Fibroblast of lung (primary cell): ENCODE data around the gene MROH2A. TPM values are rescaled to one million over a fixed set of nuclear protein-coding genes. Genes with fewer than 3 reads are reported as not detected.

Source experiments
- DNase-seq, 2 donors: peaks; one replicate each; pipeline versions ENCODE4 v3.0.0 to v3.0.0-alpha.2; 2010; ENCODE audit warnings: low read depth in 2 of 2
- H2AFZ ChIP-seq: 2 replicates; pipeline ENCODE4 v1.5.1; 2012; ENCODE audit warnings: low read length, control low read depth, inconsistent platforms
- H3K27ac ChIP-seq: 2 replicates; pipeline ENCODE4 v1.5.1; 2011; ENCODE audit warnings: low read length, control low read depth; ENCODE audit not compliant: insufficient read depth
- H3K27me3 ChIP-seq: 2 replicates; pipeline ENCODE4 v1.5.1; 2011; ENCODE audit warnings: mild to moderate bottlenecking, low read length; ENCODE audit not compliant: control insufficient read depth, insufficient read depth
- H3K36me3 ChIP-seq: 2 replicates; pipeline ENCODE4 v1.5.1; 2011; ENCODE audit warnings: low read length; ENCODE audit not compliant: control insufficient read depth, insufficient read depth
- H3K4me1 ChIP-seq: 2 replicates; pipeline ENCODE4 v1.5.1; 2011; ENCODE audit warnings: low read length; ENCODE audit not compliant: control insufficient read depth, insufficient read depth; ENCODE audit errors: extremely low read depth
- H3K4me2 ChIP-seq: 2 replicates; pipeline ENCODE4 v1.5.1; 2011; ENCODE audit warnings: low read length, control low read depth; ENCODE audit not compliant: insufficient read depth; ENCODE audit errors: extremely low read depth
- H3K4me3 ChIP-seq, 4 experiments: fragments of 200-600 bp in 1 of 4; sonication (generic) in 1 of 4; replicated peaks in 1 of 4; 2 replicates each; pipeline ENCODE4 v1.5.1; 2011 to 2016; ENCODE audit warnings: low read length in 4 of 4, low read depth in 3 of 4, mild to moderate bottlenecking in 3 of 4, control low read depth in 2 of 4, inconsistent platforms in 1 of 4, mixed read lengths in 1 of 4; ENCODE audit not compliant: insufficient read depth in 1 of 4; ENCODE audit errors: control extremely low read depth in 1 of 4
- H3K79me2 ChIP-seq: 2 replicates; pipeline ENCODE4 v1.5.1; 2012; ENCODE audit warnings: mild to moderate bottlenecking, low read length, inconsistent platforms; ENCODE audit not compliant: control insufficient read depth, insufficient read depth
- H3K9ac ChIP-seq: 2 replicates; pipeline ENCODE4 v1.5.1; 2011; ENCODE audit warnings: mild to moderate bottlenecking, low read length, control low read depth; ENCODE audit not compliant: insufficient read depth
- H3K9me3 ChIP-seq: 2 replicates; pipeline ENCODE4 v1.5.1; 2012; ENCODE audit warnings: low read depth, low read length; ENCODE audit not compliant: control insufficient read depth, insufficient read depth
- H4K20me1 ChIP-seq: 2 replicates; pipeline ENCODE4 v1.5.1; 2011; ENCODE audit warnings: low read length; ENCODE audit not compliant: control insufficient read depth, insufficient read depth; ENCODE audit errors: extremely low read depth
- EZH2 ChIP-seq: IDR thresholded peaks from 2 replicates; pipeline ENCODE4 v1.5.1; 2012; ENCODE audit warnings: low read length, control low read depth, mild to moderate bottlenecking; ENCODE audit errors: missing control alignments
- polyA plus RNA-seq, 2 donors: library from polyadenylated mRNA; depleted of rRNA in 1 of 2; stranded (reverse) in 1 of 2; unstranded in 1 of 2; fragments of >200 nt; gene quantifications; 2 replicates each; pipeline ENCODE4 v1.2.1, GENCODE V29; 2011 to 2012; ENCODE audit warnings: missing spikeins in 1 of 2
- total RNA-seq: library from RNA; depleted of rRNA; stranded (reverse); fragments of >200 nt; gene quantifications from 2 replicates; pipeline ENCODE4 v1.2.1, GENCODE V29; 2014
- TF ChIP-seq, protein P1 (sequence below), 2 donors: IDR thresholded peaks in 1 of 2; conservative IDR thresholded peaks in 1 of 2; 1 replicate in 1 of 2; 2 replicates in 1 of 2; pipeline ENCODE4 v1.5.1; 2011 to 2012; ENCODE audit warnings: low read length in 2 of 2, control low read depth in 1 of 2, inconsistent platforms in 1 of 2, low read depth in 1 of 2, mild to moderate bottlenecking in 1 of 2

MROH2A gene
- total and polyA plus RNA-seq, 2 donors (not counting 1 experiment from before 2014, with no cell fraction given): not detected

DNA sequence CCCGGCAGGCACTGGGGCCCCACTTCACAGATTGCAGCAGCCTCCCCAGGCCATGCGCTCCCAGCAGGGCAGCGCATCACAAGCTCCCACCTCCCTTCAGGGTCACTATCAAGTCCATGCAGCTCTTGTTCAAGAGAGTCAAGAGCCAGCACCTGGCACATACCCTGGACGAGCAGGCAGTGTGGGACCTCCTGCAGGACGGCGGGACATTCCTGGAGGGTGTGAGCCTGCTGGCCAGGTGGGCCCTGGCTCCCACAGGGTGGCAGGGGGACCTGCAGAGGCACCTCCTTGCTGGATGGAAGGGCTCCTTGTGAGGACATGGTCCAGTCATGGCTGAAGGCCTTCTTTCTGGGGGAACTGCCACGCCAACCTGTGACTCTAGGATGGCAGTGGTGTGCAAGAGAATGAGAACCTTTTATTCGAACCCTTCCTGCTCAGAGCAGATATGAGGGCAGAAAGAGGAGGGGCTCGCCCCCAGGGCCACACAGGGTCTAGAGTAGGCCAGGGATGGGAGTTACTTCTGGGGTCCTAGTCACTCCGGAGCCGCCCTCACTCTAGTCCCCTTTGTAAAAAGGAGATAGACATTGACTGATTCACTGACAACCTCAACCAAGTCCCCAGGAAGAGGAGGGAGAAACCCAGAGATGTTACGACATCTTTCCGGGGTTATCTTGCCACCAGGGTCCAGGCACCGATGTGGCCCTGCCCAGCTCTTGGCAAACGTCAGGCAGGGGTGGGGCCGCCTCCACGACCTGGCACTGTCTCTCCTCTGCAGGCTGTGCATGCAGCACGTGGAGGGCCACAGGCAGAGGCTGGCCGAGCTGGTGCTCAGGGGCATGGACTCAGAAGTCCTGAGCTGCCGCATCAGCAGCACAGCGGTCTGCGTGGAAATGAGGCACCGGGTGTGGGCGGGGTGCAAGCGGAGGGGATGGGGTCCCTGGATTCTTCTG, 44.9 kb downstream of the MROH2A start:
- Histone ChIP-seq H3K27ac (no peak overlapping the region), H3K79me2 (no peaks in the 10 kb centered on the region), H3K9me3 (no peaks in the 10 kb centered on the region), H3K27me3 (peaks cover 4% of the 10 kb centered on the region), H3K4me2 (no peak overlapping the region), H3K36me3 (no peaks in the 10 kb centered on the region), H3K4me3 (no peak overlapping the region), H4K20me1 (no peaks in the 10 kb centered on the region), H2AFZ (no peak overlapping the region), H3K9ac (no peak overlapping the region), H3K4me1 (no peaks in the 10 kb centered on the region)
- no peak for DNase-seq
- no peak for TF ChIP-seq EZH2

DNA sequence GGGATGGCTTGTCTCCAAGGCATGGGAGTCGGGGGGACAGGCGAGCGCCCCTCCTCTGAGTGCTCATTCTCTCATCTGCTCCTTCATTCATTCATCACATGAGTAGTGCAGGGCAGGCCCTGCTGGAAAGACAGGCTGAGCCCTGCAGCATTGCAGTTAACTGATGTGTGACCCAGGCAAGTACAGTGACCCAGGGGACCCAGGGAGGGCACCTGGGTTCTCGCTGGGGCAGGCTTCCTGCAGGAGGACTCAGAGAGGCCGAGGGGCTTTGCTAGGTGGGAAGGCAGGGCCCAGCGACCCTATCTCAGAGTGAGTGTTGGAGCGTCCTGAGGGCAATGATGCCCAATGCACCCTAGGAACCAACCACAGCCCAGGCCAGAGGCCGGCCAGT, 45.6 kb downstream of the MROH2A start:
- no peak overlapping the region for H3K27ac ChIP-seq
- no peak overlapping the region for H2AFZ ChIP-seq
- DNase-seq: no peak
- H3K36me3 ChIP-seq: no peaks in the 10 kb centered on the region
- H3K79me2 ChIP-seq: no peaks in the 10 kb centered on the region
- H3K4me3 ChIP-seq: no peak overlapping the region
- H3K4me1 ChIP-seq: no peaks in the 10 kb centered on the region
- H4K20me1 ChIP-seq: no peaks in the 10 kb centered on the region
- TF ChIP-seq EZH2: no peak
- TF ChIP-seq, protein P1, sequence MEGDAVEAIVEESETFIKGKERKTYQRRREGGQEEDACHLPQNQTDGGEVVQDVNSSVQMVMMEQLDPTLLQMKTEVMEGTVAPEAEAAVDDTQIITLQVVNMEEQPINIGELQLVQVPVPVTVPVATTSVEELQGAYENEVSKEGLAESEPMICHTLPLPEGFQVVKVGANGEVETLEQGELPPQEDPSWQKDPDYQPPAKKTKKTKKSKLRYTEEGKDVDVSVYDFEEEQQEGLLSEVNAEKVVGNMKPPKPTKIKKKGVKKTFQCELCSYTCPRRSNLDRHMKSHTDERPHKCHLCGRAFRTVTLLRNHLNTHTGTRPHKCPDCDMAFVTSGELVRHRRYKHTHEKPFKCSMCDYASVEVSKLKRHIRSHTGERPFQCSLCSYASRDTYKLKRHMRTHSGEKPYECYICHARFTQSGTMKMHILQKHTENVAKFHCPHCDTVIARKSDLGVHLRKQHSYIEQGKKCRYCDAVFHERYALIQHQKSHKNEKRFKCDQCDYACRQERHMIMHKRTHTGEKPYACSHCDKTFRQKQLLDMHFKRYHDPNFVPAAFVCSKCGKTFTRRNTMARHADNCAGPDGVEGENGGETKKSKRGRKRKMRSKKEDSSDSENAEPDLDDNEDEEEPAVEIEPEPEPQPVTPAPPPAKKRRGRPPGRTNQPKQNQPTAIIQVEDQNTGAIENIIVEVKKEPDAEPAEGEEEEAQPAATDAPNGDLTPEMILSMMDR (conservative IDR thresholded peaks at IDR 0.05 in 1 of 2, IDR thresholded peaks at IDR 0.05 in 1 of 2; ENCODE audit: low read depth in 1 of 2, low read length in 2 of 2): no peak
- no peaks in the 10 kb centered on the region for H3K9me3 ChIP-seq
- no peak overlapping the region for H3K4me2 ChIP-seq
- peaks cover 4% of the 10 kb centered on the region for H3K27me3 ChIP-seq
- H3K9ac ChIP-seq: no peak overlapping the region

GRCh38 chr2:233824373-233824772, 46.2 kb downstream of the MROH2A start:
- no peak overlapping the region for H3K4me2 ChIP-seq
- no peak overlapping the region for H3K4me3 ChIP-seq
- no peaks in the 10 kb centered on the region for H3K79me2 ChIP-seq
- no peak for TF ChIP-seq EZH2
- TF ChIP-seq, protein P1 (conservative IDR thresholded peaks at IDR 0.05 in 1 of 2, IDR thresholded peaks at IDR 0.05 in 1 of 2; ENCODE audit: low read depth in 1 of 2, low read length in 2 of 2): no peak
- H3K9ac ChIP-seq: no peak overlapping the region
- H3K27me3 ChIP-seq: peaks cover 4% of the 10 kb centered on the region
- no peaks in the 10 kb centered on the region for H4K20me1 ChIP-seq
- no peak overlapping the region for H3K27ac ChIP-seq
- H3K9me3 ChIP-seq: no peaks in the 10 kb centered on the region
- no peaks in the 10 kb centered on the region for H3K4me1 ChIP-seq
- H2AFZ ChIP-seq: no peak overlapping the region
- no peaks in the 10 kb centered on the region for H3K36me3 ChIP-seq
- DNase-seq: no peak
